HG03108 (cell line): ENCODE data around the gene BSG.

Source experiments
- ATAC-seq: cut with Tn5 transposase; IDR thresholded peaks from one replicate; pipeline ENCODE4 v1.9.1; 2021; ENCODE audit warnings: moderate library complexity; ENCODE audit not compliant: unreplicated experiment

BSG gene

GRCh38 chr19:539429-540030 lies 32.9 kb upstream of the BSG start:
- ATAC-seq, result no peak

- ATAC-seq, result no peak
Observed at GRCh38 chr19:540867-541637, 31.3 kb upstream of the BSG start.

GRCh38 chr19:541699-542098 lies 30.7 kb upstream of the BSG start:
- ATAC-seq, result no peak

GRCh38 chr19:542173-542866 lies 30.1 kb upstream of the BSG start:
- no peak for ATAC-seq

- ATAC-seq, result no peak
Observed at GRCh38 chr19:543910-544608, 28.3 kb upstream of the BSG start, which contains the start of gene GZMM. TSS of gene GZMM (plus strand) at chr19:544053. CDS start at chr19:544072, 19 bp downstream.

- no peak for ATAC-seq
Observed at GRCh38 chr19:547117-547516, 25.3 kb upstream of the BSG start.

GRCh38 chr19:547836-548720 lies 24.3 kb upstream of the BSG start:
- no peak for ATAC-seq

- ATAC-seq, result no peak
Observed at GRCh38 chr19:548886-549830, 23.2 kb upstream of the BSG start.

- ATAC-seq, result no peak
Observed at GRCh38 chr19:554817-555216, 17.6 kb upstream of the BSG start.

- no peak for ATAC-seq
Observed at GRCh38 chr19:555474-555808, 17.0 kb upstream of the BSG start.

- no peak for ATAC-seq
Observed at GRCh38 chr19:556611-557382, 15.6 kb upstream of the BSG start.

- no peak for ATAC-seq
Observed at GRCh38 chr19:558770-559439, 13.5 kb upstream of the BSG start.

- no peak for ATAC-seq
Observed at GRCh38 chr19:560121-560520, 12.3 kb upstream of the BSG start.

- ATAC-seq, result no peak
Observed at GRCh38 chr19:566403-566802, 6.0 kb upstream of the BSG start.

GRCh38 chr19:566844-567243 lies 5.6 kb upstream of the BSG start:
- no peak for ATAC-seq

- no peak for ATAC-seq
Observed at GRCh38 chr19:567296-567900, 5.0 kb upstream of the BSG start.

GRCh38 chr19:570251-570686 lies 2.1 kb upstream of the BSG start:
- no peak for ATAC-seq
